NCI-H1092 treated with DMSO at 0.1 percent for 48 hours (cell line): ENCODE measurements around the gene QSOX1.

Source experiments
- DNase-seq: peaks from one replicate; lab custom pipeline; 2025; lab: John Stamatoyannopoulos, UW

QSOX1 gene

GRCh38 chr1:180213401-180214170 lies 58.9 kb downstream of the QSOX1 start:
- DNase-seq, result no peak

- DNase-seq, result no peak
These were observed 61.4 kb downstream of the QSOX1 start for GRCh38 chr1:180215856-180216625.

GRCh38 chr1:180217006-180217405 lies 62.3 kb downstream of the QSOX1 start:
- no peak for DNase-seq

GRCh38 chr1:180218806-180219765 lies 64.4 kb downstream of the QSOX1 start:
- DNase-seq, result no peak

- DNase-seq, result no peak
These were observed 65.1 kb downstream of the QSOX1 start for GRCh38 chr1:180219776-180220175.

- no peak for DNase-seq
These were observed 66.8 kb downstream of the QSOX1 start for GRCh38 chr1:180221462-180221861.

- no peak for DNase-seq
These were observed 70.2 kb downstream of the QSOX1 start for GRCh38 chr1:180224902-180225301.

- DNase-seq, result no peak
These were observed 70.7 kb downstream of the QSOX1 start for GRCh38 chr1:180225403-180225802.

GRCh38 chr1:180227861-180228647 lies 73.4 kb downstream of the QSOX1 start:
- no peak for DNase-seq

- peak; percentile 43 for DNase-seq
These were observed 74.2 kb downstream of the QSOX1 start for GRCh38 chr1:180228648-180229482.

- peak; percentile 40 for DNase-seq
These were observed 75.1 kb downstream of the QSOX1 start, which contains the start of gene LHX4 for GRCh38 chr1:180229483-180230415. LHX4 (plus strand) TSS chr1:180230264; CDS start chr1:180230530, 266 bp downstream.

- DNase-seq, result no peak
These were observed 75.7 kb downstream of the QSOX1 start for GRCh38 chr1:180230416-180230790.

GRCh38 chr1:180230791-180231505 lies 76.3 kb downstream of the QSOX1 start:
- DNase-seq, result no peak

GRCh38 chr1:180231506-180231921 lies 76.8 kb downstream of the QSOX1 start:
- no peak for DNase-seq

- DNase-seq, result no peak
These were observed 77.3 kb downstream of the QSOX1 start for GRCh38 chr1:180231936-180232335.

GRCh38 chr1:180232521-180233043 lies 77.9 kb downstream of the QSOX1 start:
- DNase-seq, result no peak

- DNase-seq, result no peak
These were observed 78.7 kb downstream of the QSOX1 start for GRCh38 chr1:180233191-180234011.
